OCI-M1 (cell line): ENCODE data around the gene NFYC.
A peak's percentile ranks its signal among the peaks of the same experiment; 100 is the strongest.
"Not testable (repeated sequence)": the region's sequence is repeated elsewhere in the genome, so short reads cannot be mapped to it uniquely, and the experiment has no call there.

Experiments used
- DNase-seq: peaks from one replicate; lab custom pipeline; 2025; lab: John Stamatoyannopoulos, UW

Gene NFYC

DNA sequence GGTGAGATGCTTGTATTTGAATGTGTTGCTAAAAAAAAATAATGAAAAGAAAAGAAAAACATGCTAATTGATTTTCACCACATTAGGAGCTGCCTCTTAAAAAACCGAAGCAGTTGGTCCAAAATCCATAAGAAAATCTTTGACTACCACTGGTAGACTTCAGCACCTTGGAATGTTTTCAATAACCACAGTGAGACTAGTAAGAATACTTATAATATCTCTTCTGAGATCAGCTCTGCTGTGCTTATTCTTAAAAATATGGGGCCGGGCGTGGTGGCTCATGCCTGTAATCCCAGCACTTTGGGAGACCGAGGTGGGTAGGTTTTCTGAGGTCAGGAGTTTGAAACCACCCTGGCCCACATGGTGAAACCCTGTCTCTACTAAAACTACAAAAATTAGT, 15.1 kb downstream of the NFYC start:
- DNase-seq, result no peak

DNA sequence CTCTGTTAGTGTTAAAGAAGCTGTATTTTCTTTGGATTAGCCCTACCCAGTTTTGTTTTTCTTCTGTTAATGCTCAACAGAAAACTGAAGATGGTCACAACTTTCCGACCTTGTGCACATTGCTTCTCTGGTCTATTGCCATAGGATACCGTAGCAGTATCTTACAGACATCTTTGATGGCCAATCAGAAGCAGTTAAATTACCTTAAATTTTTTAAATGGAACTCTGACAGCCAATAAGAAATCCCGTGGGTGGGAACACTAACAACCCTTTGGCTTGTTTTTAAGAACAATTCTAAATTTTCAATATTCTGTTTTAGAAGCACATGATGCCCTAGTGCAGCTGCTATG, 17.2 kb downstream of the NFYC start:
- peak; percentile 91 for DNase-seq

DNA sequence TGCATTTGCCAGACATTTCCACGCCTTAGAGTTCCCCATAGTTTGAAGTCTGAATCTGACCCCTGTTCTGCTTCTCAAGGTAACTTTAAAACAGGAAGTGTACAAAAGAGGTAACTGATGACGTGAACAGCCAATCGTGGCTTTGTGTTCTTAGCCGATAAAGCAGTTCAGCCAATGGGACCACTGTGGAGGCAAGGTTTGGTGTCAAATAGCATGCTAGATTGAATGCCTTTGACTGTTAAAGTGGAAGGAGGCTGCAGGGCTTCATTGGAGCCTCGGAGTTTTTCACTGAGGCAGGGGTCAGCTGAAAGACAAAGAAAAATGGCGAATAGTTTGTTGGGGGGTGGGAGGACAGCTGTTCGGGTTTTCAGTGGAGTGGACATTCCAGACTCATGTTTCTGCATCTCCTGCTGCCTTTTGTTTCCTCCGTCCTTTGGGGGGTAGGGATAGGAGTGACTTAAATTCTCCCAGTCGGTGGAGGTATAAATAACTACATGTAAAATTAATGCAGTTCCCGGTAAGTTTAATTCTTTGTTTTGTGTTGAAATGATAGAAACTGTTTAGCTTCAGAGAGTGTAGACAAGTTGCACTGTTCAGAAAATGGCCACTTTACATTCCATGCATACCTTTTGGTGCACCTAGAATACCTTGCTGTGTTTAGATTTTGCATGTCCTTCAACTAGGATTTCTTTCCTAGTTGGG, 17.7 kb downstream of the NFYC start:
- DNase-seq, result peak; percentile 96

DNA sequence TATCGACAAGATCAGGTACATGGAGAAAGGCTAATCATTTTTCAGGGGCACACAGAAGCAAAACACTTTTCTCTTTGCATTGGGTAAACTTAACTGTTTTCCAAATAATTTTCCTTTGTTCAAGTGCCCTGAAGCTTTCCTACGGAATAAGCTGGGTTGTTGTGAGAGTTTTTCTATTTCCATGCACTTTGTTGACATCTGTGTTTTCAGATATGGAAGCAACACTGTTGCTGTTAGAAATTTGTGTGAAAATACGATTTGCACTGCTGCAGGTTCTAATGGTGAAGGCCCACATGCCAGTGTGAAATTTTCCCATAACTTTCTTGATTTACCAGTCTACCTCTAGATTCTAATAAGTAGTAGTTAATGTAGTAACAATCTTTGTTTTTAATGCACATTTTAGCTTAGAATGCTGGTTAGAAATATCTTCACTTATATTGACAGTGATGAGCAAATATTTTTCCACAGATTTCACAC, 18.3 kb downstream of the NFYC start:
- no peak for DNase-seq

DNA sequence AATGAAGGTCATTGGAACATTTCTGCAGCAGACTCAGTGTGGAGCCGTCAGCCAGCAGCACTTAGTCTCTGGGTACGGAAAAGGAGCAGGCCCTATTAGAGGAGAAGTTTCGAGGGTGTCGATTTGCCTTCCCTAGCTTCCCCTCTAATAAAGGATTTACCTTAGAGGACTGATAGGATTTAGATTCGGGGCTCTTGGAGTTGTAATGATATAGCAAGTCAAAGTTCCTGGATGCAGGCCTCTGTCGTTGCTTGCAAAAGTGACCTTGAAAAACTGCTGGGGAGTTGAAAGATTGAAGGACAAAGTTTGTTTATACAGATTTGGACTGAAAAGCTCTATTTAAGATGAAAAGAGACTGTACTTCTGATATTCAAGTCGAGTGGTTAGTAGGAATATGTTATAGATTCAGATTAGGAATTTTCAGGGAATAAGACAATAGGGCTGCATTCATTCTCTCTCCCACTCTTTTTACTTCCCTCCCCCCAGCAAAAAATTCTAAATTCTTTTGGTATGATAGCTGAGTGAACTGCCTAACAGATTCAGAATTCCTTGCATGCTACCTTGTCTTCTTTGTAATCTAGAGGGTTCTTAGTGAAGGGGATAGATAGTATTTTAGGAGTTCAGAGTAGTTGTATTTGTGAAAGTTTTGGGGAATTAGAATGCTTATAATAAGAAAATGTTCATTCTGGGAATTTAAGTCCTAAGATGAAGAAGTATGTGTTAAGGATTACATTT, 19.2 kb downstream of the NFYC start:
- DNase-seq, result peak; percentile 40

DNA sequence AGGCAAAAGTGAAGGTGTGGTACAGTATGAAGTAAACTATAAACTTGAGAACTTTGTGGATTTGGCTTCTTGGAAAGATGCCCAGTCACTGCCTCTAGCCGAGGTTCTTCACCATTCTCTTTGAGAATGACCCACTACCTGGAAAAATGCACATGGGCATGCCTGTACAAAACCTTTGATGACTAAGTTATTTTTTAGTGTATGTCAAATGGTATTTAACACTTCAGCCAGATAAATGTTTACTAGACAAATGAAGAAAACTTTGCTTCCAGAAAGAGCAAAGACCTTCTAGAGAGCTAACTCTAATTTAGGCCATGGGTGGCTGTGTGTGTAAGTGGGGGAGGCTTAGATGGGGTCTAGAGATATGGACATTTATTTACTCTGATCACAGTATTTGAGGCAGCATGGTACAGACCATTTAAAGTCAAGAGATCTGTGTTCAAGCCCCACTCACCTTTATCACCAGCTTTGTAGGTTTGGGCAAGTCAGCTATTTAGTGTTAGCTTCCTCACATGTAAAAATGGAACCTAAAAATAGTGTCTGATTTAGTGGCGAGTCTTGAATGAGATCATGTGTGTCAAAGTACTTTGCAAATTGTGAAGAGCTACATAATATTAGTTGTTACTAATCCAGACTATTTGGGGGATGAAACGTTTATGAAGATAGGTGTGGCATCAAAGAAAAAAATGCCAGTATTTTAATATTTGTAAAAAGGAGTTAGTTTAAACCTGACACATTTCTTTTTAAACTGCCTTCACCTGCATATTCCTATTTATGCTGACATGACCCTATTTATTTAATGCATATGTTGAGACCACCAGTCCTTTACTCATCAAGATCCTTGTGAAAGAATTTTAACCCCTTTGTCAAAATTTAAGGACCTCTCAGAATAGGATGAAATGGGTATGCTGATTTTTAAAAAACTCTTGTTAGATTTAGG, 20.2 kb downstream of the NFYC start:
- peak; percentile 65 for DNase-seq

DNA sequence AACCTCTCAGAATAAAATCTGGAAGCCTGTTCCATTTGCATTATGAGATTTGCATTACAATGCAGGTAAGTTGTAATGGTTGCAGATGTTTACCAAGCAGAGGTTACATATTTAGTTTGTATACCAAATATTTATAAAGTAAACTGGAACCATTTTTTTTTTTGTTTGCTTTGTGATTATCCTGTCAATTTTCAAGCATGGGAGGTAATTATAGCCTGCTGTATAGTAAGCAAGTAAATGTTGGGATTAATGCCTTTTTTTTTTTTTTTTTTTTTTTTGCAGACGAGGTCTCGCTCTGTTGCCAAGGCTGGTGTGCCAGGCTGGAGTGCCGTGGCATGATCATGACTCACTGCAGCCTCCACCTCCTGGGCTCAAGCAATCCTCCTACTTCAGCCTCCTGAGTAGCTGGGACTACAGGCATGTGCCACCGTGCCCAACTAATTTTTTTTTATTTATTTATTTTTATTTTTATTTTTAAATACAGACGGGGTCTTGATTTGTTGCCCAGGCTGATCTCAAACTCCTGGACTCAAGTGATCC, 21.0 kb downstream of the NFYC start:
- DNase-seq, result no peak

DNA sequence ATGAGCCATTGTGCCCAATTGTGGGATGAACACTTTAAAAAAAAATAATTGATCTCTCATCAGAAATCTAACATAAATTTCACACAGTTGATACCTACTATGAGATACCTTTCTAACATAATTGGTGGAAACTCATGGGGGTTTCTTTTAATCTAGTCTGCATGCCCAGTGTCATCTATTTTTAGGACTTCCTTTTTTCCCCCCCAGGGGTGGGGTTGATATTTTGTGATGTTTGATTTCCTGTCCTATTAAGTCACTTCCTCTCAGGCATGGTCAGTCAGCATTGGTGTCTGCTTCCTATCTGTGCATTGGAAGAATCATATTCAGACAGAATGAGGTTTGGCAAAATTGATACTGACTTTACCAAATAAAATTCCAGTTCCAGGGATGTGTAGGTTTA, 21.5 kb downstream of the NFYC start:
- DNase-seq, result peak; percentile 85

DNA sequence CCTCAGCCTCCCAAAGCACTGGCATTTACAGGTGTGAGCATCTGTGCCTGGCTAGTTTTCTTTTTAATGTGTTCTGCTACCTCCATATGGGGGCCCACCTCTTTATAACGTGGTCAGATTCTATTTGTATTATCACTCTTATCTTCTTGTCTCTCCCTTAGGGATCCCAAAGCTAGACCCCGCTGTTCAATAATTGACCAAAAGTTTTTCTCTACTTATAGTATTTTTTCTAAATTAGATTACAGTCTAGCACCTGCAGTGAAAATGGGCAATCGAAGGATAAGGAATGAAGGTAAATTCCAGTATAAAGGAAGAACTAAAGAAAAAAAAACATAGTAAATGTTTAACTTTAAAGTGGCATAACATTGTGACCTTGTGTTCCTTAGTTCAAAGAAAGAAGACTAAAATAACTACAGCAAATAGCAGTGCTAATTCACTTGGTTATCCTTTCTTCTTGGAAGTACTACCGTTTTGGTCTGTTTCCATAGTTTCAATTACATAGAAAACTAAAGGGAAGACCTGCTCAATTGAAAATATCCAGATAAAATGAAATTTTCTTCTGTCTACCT, 24.1 kb downstream of the NFYC start:
- no peak for DNase-seq

DNA sequence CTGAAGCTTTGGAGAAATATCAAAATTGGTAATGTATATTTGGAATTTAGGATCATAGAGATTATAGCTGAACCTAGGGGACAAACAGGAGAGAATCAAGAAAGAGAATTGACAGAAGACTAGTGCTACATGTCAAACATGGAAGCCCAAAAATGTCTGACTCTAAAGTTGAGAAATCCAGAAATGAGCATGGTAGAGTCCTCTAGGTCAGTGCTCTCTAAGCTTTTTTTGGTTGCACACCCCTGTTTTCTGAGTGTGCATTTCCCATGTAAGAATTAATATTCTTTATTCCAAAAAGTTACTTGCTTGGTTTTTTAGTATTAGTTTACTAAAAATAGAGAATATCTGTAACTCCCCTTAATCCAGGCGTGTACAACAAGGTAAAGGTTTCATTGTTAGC, 25.6 kb downstream of the NFYC start:
- DNase-seq, result no peak

DNA sequence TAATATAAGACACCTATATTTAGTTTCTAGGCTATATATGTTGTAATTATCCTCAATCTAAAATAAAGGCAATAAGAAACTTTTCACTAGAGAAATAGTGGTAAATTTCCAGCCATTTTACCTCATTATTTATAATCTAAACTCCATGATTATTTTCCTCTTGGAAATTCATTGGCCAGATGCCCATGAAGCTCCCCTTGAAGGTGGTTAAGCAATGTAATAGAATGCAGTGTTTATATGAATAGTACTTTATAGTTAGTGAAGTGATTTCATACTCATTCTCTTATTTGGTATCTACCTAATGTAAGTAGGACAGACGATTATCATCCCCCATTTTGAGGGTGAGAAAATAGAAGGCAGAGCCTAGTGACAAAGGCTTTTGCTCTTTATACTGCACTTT, 26.5 kb downstream of the NFYC start:
- DNase-seq, result no peak

DNA sequence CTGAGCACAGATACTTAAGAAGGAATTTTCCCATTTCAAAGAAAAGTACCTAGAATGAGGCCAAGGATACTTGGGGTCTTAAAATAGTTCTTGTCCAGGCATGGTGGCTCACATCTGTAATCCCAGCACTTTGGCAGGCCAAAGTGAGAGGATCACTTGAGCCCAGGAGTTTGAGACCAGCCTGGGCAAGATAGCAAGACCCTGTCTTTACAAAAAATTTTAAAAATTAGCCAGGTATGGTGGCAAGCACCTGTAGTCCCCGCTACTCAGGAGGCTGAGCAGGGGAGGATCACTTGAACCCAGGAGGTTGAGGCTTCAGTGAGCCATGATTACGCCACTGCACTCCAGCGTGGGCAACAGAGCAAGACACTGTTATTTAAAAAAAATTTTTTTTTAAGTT, 29.0 kb downstream of the NFYC start:
- no peak for DNase-seq

DNA sequence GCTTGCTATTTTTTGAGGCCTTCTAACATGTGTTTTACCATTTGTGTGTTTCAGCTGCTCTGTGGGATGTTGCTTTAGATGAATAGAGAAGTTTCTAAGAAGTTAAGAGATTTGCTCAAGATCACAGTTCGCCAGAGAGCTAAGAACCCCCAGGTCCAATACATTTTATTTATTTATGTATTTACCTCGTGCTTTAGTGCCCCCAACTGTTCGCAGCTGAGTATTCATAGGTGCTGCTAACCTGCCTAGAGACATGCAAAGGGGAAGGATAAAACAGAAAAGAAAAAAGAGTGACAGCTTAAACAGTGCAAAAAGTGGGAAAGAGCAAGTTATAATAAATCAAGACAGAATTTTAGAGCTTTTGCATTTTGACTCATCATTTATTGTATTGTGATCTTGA, 31.1 kb downstream of the NFYC start:
- no peak for DNase-seq

DNA sequence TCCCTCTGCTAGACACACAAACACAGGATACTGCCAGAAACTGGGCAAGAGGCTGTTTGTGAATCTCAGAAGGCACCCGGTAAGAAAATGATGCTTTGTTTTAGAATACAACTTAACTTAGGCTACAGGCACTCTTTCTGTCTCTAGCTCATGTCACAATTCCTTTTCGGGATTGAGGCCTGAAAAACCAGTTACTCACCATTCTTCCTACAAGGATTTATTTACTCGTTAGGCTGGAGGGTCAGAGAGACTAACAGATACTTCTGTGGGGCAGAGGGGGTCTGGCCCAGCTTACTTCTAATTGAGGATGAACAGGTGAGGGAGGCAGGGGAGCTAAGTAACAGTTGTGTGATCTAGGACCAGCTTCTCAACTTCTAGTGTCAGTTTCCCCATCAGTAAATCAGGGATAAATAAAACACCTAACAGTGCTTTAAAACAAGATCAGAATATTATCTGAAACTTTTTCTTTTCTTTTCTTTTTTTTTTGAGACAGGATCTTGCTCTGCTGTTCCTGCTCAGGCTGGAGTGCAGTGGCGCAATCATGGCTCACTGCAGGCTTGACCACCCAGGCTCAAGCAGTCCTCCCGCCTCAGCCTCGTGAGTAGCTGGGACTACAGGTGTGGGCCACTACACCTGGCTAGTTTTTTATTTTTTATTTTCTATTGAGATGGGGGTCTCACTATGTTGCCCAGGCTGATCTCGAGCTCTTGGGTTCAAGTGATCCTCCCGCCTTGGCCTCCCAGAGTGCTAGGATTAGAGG, 31.9 kb downstream of the NFYC start:
- DNase-seq, result no peak

DNA sequence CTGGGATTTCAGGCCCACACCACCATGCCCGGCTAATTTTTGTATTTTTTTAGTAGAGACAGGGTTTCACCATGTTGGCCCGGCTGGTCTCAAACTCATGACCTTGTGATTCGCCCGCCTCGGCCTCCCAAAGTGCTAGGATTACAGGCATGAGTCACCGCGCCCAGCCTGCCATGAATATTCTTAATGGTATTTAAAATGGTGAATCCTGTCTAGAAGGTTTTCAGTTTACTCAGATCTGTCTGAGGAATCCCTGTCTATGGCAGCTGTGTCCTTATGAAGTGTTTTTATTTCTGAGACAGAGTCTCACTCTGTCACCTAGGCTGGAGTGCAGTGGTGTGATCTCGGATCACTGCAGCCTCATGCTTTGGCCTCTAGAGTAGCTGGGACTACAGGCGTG, 36.2 kb downstream of the NFYC start:
- DNase-seq, result not testable (repeated sequence)

DNA sequence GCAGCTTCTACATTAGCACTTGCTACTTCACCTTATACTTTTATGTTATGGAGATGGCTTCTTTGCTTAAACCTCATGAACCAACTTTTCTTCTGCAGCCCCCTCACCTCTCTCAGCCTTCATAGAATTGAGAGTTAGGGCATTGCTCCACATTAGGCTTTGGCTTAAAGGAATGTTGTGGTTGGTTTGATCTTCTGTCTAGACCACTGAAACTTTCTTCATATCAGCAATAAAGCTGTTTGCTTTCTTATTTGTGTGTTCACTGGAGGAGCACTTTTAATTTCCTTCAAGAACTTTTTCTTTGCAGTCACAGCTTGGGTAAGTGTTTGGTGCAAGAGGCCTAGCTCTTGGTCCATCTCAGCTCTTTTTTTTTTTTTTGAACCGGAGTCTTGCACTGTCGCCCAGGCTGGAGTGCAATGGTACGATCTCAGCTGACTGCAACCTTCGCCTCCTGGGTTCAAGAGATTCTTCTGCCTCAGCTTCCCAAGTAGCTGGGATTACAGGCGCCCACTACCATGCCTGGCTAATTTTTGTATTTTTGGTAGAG, 37.9 kb downstream of the NFYC start:
- DNase-seq, result not testable (repeated sequence)

DNA sequence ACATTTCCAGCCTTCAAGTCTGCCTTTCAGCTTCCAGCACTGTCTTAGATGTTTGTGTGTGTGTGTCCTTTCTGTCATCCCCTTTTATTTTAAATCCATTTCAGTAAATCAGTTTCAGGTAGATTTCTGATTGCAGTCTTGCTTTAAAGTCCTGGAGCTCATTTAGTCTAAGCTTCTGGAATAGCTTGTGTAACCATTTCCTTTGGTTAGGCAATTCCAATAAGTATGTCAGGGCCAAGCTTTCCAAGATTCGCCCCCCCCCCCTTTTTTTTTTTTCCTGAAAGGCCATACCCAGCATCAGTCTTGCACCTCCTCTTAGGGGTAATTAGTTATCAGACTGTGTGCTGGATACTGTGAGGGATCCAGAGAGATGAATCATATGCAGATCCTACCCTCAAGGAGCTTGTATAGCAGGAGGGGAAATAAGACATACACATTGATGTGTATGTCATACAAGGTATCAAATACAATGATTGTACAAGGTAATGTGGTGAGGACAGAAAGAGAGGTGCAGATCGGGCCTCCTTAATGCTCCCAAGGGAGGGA, 41.3 kb downstream of the NFYC start:
- DNase-seq, result no peak

DNA sequence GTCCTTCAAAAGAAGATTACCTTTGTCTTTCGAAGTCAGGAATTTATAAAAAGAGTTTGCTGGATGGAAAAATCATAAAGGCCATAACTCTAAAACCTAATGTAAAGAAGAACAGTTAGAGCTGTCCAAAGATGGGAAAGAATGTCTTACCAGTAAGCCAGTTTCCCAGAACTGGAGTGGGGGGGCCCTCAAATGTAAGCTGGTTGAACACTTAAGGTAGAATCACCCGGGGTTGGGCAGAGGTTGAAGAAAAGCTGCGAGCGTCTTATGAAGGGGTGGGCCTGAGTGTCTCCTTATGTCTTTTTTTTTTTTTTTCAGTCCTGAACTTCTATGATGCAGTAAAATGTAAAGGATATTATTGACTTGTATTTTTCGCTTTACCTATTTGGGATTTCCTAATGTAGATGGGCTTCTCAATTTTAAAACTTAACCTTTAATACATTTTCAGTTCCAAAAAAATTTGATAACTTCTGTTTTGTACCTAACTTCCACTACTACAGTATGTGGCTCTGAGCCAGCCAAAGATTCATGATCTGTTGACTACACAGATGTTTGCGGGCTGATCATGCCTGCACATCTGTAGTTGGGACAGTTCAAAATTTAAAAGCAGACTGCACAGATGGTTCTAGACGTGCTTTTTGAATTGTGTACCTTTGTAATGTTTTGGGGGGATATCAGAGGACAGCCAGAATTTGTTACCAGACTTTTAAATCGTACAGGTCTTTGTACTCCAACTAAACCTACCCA, 43.6 kb downstream of the NFYC start:
- no peak for DNase-seq

DNA sequence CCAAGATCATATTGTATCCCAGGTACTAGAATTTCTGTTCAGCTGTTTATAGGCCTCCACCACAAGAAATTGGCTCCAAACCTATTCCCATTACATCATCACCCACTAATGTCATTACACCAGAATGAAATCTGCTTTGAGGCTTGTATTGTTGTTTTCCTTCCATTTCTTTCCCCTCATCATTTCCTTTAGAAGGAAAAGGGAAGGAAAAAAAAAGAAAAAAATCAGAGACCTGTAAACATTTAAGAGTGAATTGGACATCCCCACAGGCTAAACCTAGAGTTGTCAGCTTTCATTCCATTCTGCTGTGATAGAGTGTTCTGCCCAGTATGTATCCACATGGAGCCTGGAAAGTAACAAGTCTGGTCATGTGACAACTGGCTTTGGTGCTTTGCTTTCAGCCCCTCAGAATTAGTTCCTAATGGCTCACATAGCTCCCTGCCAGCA, 44.6 kb downstream of the NFYC start:
- peak; percentile 7 for DNase-seq

DNA sequence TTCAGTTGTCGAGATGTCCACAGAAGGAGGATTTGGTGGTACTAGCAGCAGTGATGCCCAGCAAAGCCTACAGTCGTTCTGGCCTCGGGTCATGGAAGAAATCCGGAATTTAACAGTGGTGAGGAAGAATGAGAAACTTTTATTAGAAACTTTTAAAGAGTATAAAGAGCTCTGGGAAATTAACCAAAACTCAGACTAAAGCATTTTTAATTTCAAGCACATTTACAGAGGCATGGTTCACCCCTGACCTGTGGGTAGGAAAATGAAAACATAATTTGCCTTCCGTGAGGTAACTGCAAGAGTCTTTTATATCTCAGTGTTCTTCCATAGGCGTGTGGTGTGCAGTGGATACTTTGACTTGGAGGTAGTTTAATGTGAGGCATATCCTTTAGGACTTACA, 47.3 kb downstream of the NFYC start:
- DNase-seq, result no peak
